Vagina (tissue), 2 donors: ENCODE data around the gene GPR137B.

ENCODE experiments used
- POLR2A ChIP-seq, 2 donors: fragments of 450-650 bp; IDR thresholded peaks; one replicate each; pipeline ENCODE4 v1.6.1; 2017; ENCODE audit warnings: antibody characterized with exemption in 2 of 2, mild to moderate bottlenecking in 2 of 2, moderate library complexity in 2 of 2
- POLR2AphosphoS5 ChIP-seq, 2 donors: sonication (generic); formaldehyde crosslinking; IDR thresholded peaks; one replicate each; pipeline ENCODE4 v1.9.0; 2017; ENCODE audit warnings: antibody characterized with exemption in 2 of 2, mild to moderate bottlenecking in 2 of 2, low read depth in 1 of 2; ENCODE audit not compliant: insufficient read depth in 1 of 2

- TF ChIP-seq POLR2A (IDR thresholded peaks at IDR 0.05), result no peak
- no peak for TF ChIP-seq POLR2AphosphoS5 (IDR thresholded peaks at IDR 0.05; ENCODE audit: insufficient read depth in 1 of 2, low read depth in 1 of 2)
Observed at GRCh38 chr1:236155399-236155767, 13.0 kb downstream of the GPR137B start.
